GM21723 (cell line): ENCODE data around the gene ASB2.
A peak's percentile ranks its signal among the peaks of the same experiment; 100 is the strongest.

Source experiments
- ATAC-seq: cut with Tn5 transposase; IDR thresholded peaks from one replicate; pipeline ENCODE4 v1.9.1; 2021; ENCODE audit warnings: mild to moderate bottlenecking, moderate library complexity; ENCODE audit not compliant: unreplicated experiment

Gene ASB2

DNA sequence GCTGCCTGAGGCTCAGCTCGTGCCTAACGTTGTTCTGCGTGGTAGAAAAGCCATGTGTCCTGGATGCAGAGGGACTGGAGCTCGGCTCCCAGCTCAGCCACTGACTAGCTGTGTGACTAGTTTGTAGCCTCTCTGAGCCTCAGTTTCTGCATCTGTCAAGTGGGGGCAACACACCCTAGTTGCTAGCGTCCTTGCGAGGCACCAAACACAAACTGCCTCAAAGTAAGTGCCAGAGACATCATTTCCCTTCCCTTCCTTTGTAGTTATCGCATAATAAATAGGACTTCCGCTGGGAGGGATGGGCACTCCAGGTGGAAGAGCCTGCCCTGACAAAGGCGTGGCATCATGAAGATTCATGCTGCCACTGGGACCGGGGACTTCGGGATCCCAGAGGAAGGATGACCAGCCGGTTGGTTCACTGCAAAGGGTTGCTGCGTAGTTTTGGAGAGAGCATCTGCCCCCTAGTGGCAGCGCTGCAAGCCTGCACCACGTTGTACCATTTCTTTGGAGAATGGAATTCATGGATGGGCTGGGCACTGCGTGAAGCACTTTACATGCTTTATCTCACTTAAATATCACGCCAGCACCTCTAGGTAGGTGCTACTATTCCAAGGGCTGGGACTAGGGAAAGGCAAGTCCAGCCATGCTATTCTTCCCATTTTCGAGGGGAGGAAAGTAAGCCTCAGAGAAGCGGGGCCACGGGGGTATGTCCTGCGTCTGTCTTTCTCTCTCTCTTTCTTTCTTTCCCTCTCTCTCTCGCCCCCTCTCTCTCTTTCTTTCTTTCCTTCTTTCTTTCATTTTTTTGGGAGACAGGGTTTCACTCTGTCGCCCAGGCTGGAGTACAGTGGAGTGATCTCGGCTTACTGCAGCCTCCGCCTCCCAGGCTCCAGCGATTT, 25.4 kb upstream of the ASB2 start:
- ATAC-seq: no peak

DNA sequence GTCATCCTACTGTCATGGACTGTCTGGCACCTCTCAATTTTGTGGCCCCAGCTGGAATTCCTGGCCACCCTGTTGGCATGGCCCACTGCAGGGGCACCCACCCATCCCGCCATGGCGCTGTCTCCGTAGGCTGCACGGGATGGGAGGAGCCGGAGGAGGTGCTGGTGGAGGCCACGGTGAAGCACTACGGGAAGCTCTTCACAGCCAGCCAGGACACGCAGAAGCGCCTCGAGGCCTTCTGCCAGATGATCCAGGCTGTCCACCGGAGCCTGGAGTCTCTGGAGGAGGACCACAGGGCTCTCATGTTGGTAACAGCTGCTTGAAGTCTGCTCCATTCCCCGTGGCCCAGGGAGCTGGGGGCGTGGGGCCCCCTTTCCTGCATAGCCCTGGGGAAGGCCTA, 24.6 kb upstream of the ASB2 start:
- no peak for ATAC-seq

DNA sequence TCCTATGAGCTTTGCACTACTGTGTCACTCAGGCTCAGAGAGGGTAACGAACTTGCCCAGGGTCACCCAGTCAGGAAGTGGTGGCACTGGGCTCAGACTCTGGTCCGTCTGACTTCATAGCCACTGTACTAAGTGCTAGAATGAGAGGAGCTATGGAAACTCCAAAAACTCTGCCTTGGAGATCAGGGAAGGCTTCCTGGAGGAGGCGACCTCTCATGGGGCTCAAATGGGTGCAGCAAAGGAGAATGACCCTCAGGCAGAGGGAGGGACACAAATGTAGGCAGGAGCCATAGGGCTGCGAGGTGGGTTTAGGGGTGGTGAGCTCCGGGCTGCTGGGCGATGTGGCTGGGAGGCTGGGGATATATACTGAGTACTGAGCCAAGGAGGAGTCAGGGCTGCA, 23.9 kb upstream of the ASB2 start:
- ATAC-seq: no peak

DNA sequence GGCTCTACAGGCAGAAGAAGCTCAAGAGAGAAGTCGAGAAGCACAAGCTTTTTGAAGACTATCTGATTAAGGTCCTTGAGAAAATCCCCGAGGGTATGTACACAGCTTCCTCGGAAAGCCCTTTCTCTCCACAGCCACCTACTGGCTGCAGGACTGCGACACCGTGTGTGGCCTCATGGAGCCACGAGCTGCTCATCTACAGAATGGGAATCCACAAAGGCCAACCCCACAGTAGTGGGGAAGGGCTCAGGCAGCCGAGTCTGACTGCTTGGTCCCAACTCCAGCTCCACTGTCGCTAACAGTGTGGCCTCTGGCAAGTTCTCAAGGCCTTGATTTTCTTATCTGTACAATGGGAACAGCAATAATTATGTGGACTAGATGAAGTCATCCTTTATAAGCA, 23.2 kb upstream of the ASB2 start:
- ATAC-seq: no peak

DNA sequence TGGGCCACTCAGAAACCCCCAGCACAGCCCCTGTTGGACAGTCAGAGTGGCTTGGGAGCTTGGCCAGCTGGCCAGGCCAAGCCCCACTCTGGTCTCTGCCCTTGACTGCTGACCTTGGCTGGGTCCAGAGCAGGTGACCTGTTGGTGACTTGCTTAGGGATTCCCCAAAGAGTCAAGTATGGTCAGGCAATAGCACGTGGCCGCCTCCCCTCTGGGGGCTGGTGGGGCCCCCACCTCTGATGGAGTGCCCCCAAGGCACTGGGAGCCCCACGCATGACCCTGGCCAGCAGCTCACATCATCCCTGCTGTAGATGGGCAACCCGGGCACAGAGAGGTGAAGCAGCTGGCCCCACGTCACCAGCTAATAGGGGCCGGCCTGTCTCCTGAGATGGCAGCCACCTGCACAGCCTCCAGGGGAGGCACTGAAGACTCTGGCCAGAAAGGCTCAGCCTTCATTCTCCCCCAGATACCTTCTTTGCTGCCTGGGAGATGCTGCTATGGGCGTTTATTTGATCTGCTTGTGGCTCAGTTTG, 22.6 kb upstream of the ASB2 start:
- no peak for ATAC-seq

DNA sequence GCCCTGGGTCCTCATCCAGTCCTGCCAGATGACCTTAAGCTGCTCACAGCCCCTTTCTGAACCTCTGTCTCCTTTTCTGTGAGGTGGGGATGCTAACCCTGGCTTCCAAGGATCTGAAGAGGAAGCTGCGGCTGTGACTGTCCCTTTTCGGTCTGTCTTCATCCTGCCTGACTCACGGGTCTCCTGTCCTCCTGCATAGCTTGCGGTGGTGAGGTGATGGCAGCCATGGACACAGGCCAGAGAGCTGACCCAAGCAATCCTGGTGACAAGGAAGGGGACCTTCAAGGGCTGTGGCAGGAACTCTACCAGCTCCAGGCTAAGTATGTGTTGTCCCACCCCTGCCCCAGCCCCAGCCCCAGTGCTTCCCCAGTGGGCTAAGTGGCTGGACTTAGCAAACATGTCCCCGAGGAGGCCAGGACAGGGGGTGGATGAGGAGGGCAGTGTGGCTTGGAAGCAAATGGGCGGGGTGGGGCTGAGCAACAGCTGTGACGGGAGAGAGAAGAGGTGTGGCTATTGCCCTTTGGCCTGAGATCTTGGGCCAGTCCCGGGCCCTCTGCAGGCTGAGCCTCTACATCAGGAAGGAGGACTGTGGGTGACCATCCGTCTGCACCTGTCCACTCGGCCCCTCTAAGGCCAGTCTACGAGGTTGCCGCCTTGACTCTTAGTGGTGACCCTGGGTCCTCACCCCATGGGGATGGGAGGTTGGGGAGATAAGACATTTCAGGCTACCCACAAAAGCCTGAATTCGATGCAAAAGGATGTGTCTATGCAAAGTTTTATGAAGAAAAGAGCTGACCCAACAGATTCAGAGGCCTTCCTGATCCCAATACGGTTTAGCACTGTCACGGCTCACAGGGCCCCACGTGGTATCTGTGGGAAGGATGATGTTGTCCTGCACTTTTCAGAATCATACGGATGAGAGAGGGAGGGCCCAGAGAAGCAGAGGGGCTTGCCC, 21.8 kb upstream of the ASB2 start:
- no peak for ATAC-seq

DNA sequence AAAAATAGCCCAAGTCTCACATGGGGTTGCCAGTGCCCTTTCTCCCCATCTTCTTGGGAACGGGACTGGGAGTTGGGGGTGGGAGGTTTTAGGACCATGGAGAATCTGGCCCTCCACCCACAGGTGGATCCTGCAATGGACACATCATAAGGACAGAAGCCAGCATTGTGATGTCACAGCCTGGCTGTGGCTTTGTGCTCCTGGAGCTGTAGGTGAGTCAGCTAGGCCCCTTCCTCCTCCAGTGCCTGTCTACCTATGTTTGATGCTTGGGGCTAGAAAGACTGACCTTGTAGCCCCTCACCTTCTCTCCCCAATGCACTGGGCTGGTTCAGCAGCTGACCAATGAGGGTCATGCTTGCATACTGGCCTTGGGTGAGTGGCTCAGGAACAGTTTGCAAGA, 20.7 kb upstream of the ASB2 start, which contains the start of gene CCDC197:
Gene CCDC197, plus strand, starts transcription at position 220 of the 400 bp plus-strand sequence. CDS start 831 bp downstream, outside the sequence.
- no peak for ATAC-seq

DNA sequence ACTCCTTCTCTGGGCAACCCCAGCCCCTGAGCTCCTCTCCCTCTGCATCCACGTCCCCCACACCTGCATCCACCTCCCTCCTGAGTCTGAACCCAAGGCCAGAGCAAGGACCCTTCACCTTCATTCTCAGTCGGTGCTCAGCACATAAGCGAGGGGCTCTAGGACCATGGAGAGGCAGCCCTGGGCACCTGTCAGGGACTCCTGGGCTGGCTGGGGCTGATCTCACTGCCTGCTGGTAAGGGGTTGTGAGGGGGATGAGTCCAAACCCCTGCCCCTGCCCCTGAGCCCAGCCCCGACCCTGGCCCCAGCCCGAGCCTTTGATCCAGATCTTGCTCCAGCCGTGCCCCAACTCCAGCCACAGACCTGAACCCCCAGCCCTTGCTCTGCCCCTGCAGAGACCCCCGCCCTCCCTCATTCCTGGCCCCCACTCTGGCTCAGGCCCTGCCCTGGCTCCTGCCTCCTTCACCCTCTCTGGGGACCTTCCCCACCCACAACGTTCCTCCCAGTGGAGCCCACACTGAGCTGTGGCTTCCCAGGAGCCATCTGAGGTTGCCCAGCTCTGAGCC, 19.8 kb upstream of the ASB2 start:
- ATAC-seq: no peak

DNA sequence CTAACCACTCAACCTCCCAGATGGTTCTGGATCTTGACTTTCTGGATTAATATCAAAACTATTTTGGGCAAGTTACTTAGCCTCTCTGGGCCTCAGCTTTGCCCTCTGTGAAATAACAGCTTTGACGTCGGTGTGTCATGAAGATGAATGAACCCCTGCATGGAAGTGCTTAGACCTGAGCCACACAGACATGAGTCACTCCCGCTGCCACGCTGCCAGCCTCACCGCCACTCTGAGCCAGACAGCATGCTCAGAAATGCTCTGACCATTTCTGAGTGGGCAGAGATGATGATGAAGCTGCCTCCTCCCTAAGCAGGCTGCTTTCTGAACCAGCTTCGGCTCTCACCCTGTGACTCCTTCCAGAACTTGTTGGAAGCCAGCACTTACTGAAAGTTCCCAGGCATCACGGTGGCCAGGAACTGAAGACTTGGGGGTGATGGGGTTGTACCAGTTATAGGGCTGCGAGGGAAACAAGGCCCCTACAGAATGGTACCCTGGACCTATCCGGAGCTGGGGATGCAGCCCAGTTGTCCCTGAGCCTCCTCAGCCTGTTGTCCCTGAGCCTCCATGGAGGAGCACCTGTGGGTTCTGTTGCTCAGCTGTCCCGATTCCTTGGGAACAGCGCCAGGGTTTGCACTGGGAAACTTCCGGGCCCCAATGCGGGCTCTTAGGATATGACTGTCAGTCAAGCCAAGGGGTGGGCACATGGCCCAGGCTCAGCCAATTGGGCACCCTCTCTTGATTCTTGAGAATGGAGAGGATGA, 18.7 kb upstream of the ASB2 start:
- ATAC-seq: no peak

DNA sequence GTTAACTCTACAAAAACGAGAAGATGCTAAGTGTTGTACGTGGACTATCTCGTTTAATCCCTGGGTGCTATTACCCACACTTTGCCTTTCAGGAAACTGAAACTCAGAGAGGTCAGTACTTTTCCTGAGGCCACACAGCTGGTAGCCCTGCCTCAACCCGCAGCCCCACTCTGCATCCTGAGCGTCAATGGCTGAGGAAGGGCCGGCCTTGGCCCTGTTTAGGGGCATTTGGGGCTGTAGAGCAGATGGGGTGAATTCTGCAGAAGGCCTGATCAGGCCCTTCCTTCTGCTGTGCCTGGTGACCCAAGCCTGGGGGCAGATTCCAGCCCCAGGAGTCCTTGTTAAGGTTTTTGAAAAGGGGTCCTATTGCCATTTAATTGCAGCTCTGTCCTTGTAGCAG, 17.0 kb upstream of the ASB2 start:
- no peak for ATAC-seq

DNA sequence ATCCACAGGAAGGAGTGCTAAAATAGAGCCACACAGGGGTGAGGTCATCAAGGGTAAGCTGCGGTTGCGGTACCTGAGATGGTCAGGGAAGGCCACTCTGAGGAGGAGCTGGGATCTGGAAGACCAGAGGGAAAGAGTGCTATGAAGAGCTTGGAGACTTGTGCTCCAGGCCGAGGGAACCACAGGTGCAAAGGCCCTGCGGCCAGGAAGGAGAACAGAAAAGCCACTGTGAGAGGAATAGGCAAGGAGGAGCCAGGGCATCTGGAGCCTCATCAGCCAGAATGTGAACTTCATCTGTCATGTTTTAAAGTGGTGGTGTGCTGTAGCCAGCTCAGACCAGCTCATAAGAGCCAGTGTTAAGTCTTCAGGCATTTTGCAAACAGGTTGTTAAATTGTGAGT, 15.3 kb upstream of the ASB2 start:
- ATAC-seq: no peak

DNA sequence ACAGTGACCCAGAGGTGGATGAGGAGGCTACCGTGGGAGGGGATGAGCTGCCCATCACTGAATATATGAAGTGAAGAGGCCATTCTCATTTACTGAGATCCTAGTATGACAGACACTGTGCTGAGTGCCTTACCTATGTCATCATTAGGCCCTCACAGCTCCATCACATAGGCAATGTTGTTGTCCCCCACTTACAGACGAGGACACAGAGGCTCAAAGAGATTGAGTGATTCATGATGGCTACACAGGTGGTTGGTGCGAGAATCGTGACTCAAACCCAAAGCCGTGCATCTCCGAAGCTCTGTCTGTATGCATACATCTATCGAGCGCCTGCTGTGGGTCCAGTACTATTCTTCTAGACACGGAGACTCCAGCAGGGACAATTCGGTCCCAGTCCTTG, 14.8 kb upstream of the ASB2 start:
- ATAC-seq: no peak

DNA sequence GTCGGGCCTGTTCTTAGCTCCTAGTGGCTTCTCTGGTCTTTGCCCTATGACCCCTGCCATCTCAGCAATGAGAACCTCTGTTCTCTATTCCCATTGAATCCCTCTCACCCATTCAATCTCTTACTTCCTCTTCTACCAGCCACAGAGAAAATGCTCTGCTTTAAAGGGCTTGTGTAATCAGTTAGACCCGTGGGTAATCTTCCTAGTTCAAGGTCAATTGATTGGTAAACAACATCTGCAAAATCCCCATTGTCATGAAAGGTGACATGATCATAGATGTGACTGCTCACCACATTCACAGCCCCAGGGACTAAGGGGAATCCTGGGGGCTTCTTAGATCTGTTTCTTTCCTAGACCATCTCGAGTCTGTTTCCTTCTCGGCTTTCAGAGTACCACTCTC, 13.6 kb upstream of the ASB2 start:
- ATAC-seq: peak; percentile 65

DNA sequence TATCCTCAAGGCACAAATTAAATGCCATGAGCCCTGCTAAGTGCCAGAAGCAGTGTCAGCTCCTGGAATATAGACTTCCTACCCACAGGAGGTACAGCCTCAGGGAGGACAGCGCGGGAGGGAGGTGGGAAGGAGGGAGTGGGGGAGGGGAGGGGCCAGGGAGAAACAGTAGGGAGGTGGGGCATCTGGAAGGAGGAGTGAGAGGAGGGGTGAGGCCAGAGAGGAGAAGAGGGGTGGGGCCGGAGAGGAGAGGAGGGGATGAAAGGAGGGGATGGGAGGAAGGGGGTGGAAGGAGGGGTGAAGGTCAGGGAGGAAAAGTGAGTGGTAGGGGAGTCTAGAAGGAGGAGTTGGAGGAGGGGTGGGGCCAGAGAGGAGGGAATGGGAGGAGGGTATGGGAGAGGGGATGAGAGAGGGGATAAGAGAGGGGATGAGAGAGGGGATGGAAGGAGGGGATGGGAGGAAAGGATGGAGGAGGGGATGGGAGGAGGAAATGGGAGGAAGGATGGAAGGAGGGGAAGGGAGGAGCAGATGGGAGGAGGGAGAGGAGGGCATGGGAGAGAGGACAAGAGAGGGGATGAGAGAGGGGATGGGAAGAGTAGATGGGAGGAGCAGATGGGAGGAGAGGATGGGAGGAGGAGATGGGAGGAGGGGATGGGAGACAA, 11.6 kb upstream of the ASB2 start:
- no peak for ATAC-seq

DNA sequence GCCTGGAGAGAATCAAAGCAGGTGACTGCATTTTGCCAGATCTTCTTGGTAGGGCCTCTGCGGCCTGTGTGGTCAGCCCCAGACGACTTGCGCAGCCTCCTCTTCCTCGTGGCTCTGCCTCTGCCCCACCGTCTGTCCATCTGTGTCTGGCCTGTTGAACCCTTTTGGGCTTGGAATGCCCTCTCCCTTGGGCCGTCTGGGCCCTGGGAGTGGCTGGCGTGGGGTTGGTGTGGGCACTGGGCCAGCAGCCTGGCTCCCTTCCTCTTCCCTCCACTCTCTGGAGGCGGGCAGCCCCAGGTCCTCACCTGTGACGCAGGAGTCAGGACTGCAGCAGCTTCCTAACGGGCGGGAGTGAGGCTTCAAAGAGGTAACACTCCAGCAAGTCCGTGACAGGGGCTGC, 11.0 kb upstream of the ASB2 start:
- ATAC-seq: no peak

DNA sequence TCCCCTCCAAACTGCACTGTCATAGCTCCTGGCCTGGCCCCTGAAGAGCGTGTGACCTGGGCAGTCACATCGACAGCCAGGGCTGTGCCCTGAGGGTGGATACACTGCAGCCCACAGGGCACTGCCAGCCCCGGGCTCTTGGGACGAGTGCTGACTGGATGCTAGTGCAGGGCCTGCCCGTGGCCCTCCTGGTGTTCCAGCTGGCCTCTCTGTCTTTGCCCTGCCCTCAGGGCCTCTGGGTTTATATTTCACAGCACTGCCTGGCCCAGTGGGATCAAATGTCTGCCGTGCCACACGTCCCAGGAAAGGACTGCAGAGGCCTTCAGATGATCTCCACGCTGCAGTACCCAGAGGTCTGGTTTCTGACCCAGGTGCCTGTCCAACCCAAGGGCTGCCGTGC, 10.6 kb upstream of the ASB2 start:
- no peak for ATAC-seq

DNA sequence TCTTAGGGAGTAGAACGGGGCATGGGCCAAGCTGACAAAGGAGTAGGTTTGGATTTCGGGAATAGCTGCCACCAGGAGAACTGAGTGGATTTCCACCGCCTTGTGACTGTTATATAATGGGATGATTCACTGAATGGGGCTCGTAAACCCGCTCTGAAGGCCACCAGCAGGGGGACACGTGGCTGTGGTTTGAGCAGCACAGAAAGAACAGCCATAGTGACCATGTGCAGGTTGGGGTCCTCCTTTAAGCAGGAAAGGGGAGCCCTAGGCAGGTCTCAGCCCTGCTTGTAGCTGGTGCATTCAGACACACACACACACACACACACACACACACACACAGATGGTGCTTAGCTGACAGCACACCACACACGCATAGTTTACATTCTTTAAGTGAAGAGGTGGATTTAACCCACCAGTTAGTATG, 8.6 kb upstream of the ASB2 start:
- no peak for ATAC-seq

DNA sequence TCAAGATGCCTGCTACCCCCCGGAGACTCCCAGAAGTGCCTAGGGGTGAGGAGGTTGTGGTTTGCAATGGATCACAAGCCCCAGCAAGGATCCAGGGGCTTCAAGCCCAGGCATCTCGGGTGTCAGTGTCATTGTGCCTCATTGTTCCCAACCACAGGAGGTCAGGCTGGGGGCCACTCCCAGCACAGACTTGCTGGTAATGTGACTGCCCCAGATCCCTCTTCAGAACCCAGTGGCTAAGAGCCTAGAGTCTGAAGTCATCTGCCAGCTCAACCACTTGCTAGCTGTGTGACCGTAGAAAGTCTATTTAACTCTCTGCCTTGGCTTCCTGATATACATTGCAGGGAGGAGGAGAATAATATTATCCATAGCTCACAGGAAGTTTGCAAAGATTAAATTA, 7.7 kb upstream of the ASB2 start:
- ATAC-seq: no peak

DNA sequence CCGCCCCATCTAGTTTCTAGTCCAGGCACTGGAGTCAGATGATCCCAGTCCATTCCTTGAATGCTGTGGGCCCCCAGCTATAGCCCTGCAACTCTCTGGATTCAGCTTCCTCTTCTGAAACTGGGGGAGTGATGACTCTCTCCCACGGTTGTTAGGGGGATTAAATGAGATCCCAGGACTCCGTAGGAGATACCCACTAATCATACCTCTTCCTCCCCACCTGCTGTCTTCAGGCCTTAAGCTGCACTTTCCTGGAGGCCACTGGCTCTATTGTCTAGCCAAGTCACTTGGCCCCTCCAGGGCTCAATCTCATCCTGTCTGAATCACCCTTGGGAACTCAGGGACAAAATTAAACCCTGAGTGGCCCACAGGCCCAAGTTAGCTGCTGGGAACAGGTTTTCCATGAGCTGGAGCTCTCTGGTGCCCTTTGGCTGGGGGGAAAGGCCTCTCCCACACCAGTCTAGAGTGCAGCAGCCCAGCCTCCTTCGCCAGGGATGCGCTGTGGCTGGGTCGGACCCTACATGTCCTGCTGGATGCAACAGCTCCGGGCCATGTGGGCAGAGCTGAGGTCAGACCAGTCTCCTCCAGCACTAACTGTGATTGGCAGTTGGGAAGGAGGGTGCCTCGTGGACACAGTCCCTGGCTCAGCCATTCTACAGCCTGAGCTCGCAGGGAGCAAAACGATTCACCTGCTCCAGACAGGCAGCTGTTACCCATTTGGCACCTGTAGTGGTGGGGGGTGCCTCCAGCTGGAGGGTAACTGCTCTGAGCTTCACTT, 6.0 kb upstream of the ASB2 start:
- no peak for ATAC-seq
